Liver (tissue), 3 donors: ENCODE data around the gene GLT1D1.

Experiments used
- ATF3 ChIP-seq: IDR thresholded peaks from 2 replicates; pipeline ENCODE4 v1.6.1; 2016; ENCODE audit warnings: antibody characterized with exemption
- CTCF ChIP-seq: fragments of 150-350 bp; IDR thresholded peaks from 2 replicates; pipeline ENCODE4 v1.5.1; 2017; ENCODE audit warnings: improper control_type of control experiment, low read depth, low read length; ENCODE audit not compliant: missing input control
- FOXA2 ChIP-seq: IDR thresholded peaks from 2 replicates; pipeline ENCODE4 v1.6.1; 2016; ENCODE audit warnings: antibody characterized with exemption
- JUND ChIP-seq, 2 donors: IDR thresholded peaks; 2 replicates each; pipeline ENCODE4 v1.6.1; 2016; ENCODE audit warnings: antibody characterized with exemption in 2 of 2
- MAX ChIP-seq: IDR thresholded peaks from 2 replicates; pipeline ENCODE4 v1.6.1; 2016; ENCODE audit warnings: antibody characterized with exemption
- SP1 ChIP-seq: IDR thresholded peaks from 2 replicates; pipeline ENCODE4 v1.6.1; 2018; ENCODE audit warnings: antibody characterized with exemption, mild to moderate bottlenecking
- YY1 ChIP-seq: IDR thresholded peaks from 2 replicates; pipeline ENCODE4 v1.6.1; 2016; ENCODE audit warnings: antibody characterized with exemption, mild to moderate bottlenecking
- TF ChIP-seq, protein P1 (sequence below): IDR thresholded peaks from 2 replicates; pipeline ENCODE4 v1.6.1; 2016; ENCODE audit warnings: antibody characterized with exemption, mild to moderate bottlenecking
- donor health status: healthy.
- donor health status: healthy.

- TF ChIP-seq CTCF = no peak
- TF ChIP-seq, protein P1, sequence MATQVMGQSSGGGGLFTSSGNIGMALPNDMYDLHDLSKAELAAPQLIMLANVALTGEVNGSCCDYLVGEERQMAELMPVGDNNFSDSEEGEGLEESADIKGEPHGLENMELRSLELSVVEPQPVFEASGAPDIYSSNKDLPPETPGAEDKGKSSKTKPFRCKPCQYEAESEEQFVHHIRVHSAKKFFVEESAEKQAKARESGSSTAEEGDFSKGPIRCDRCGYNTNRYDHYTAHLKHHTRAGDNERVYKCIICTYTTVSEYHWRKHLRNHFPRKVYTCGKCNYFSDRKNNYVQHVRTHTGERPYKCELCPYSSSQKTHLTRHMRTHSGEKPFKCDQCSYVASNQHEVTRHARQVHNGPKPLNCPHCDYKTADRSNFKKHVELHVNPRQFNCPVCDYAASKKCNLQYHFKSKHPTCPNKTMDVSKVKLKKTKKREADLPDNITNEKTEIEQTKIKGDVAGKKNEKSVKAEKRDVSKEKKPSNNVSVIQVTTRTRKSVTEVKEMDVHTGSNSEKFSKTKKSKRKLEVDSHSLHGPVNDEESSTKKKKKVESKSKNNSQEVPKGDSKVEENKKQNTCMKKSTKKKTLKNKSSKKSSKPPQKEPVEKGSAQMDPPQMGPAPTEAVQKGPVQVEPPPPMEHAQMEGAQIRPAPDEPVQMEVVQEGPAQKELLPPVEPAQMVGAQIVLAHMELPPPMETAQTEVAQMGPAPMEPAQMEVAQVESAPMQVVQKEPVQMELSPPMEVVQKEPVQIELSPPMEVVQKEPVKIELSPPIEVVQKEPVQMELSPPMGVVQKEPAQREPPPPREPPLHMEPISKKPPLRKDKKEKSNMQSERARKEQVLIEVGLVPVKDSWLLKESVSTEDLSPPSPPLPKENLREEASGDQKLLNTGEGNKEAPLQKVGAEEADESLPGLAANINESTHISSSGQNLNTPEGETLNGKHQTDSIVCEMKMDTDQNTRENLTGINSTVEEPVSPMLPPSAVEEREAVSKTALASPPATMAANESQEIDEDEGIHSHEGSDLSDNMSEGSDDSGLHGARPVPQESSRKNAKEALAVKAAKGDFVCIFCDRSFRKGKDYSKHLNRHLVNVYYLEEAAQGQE = no peak
- no peak for TF ChIP-seq FOXA2
- no peak for TF ChIP-seq JUND (IDR thresholded peaks at IDR 0.05)
- TF ChIP-seq YY1 = no peak
- TF ChIP-seq SP1 = no peak
- no peak for TF ChIP-seq ATF3
- TF ChIP-seq MAX = no peak
Observed at GRCh38 chr12:128825835-128826234, 27.4 kb upstream of the GLT1D1 start.
